ENCODE data around the gene GLIPR2. TPM values are rescaled to one million over a fixed set of nuclear protein-coding genes. Genes with fewer than 3 reads are reported as not detected.
"Not testable (repeated sequence)": the region's sequence is repeated elsewhere in the genome, so short reads cannot be mapped to it uniquely, and the experiment has no call there.

The GLIPR2 gene
- total RNA-seq, 1 donor from 2014 or later: 33.5 TPM

GRCh38 chr9:36163049-36163785 lies 26.7 kb downstream of the GLIPR2 start:
- peak; percentile 79 for DNase-seq (ENCODE audit: low read depth)

GRCh38 chr9:36163786-36164170 lies 27.2 kb downstream of the GLIPR2 start:
- DNase-seq (ENCODE audit: low read depth): peak; percentile 74

- no peak for DNase-seq (ENCODE audit: low read depth)
Measured at GRCh38 chr9:36164372-36164771, 27.8 kb downstream of the GLIPR2 start.

GRCh38 chr9:36164989-36165388 lies 28.5 kb downstream of the GLIPR2 start:
- DNase-seq (ENCODE audit: low read depth): no peak

- no peak for DNase-seq (ENCODE audit: low read depth)
Measured at GRCh38 chr9:36165826-36166167, 29.3 kb downstream of the GLIPR2 start.

- DNase-seq (ENCODE audit: low read depth): peak; percentile 52
Measured at GRCh38 chr9:36166168-36166927, 29.8 kb downstream of the GLIPR2 start.

- DNase-seq (ENCODE audit: low read depth): no peak
Measured at GRCh38 chr9:36169166-36169565, 32.6 kb downstream of the GLIPR2 start, which contains the start of gene CCIN. Gene CCIN (plus strand): TSS chr9:36169388. CDS start chr9:36169503, 115 bp downstream.

GRCh38 chr9:36169708-36170107 lies 33.2 kb downstream of the GLIPR2 start:
- no peak for DNase-seq (ENCODE audit: low read depth)

- DNase-seq (ENCODE audit: low read depth): no peak
Measured at GRCh38 chr9:36170531-36170930, 34.0 kb downstream of the GLIPR2 start.

- no peak for DNase-seq (ENCODE audit: low read depth)
Measured at GRCh38 chr9:36173861-36174260, 37.3 kb downstream of the GLIPR2 start.

GRCh38 chr9:36174271-36174670 lies 37.7 kb downstream of the GLIPR2 start:
- no peak for DNase-seq (ENCODE audit: low read depth)

GRCh38 chr9:36174731-36175130 lies 38.2 kb downstream of the GLIPR2 start:
- DNase-seq (ENCODE audit: low read depth): no peak

- DNase-seq (ENCODE audit: low read depth): not testable (repeated sequence)
Measured at GRCh38 chr9:36175209-36175608, 38.7 kb downstream of the GLIPR2 start.

- not testable (repeated sequence) for DNase-seq (ENCODE audit: low read depth)
Measured at GRCh38 chr9:36176496-36176895, 40.0 kb downstream of the GLIPR2 start.

GRCh38 chr9:36177571-36177970 lies 41.0 kb downstream of the GLIPR2 start:
- DNase-seq (ENCODE audit: low read depth): no peak

GRCh38 chr9:36180243-36180642 lies 43.7 kb downstream of the GLIPR2 start:
- DNase-seq (ENCODE audit: low read depth): not testable (repeated sequence)

GRCh38 chr9:36187414-36187813 lies 50.9 kb downstream of the GLIPR2 start:
- DNase-seq (ENCODE audit: low read depth): peak; percentile 85

- DNase-seq (ENCODE audit: low read depth): no peak
Measured at GRCh38 chr9:36188212-36188611, 51.7 kb downstream of the GLIPR2 start.

- no peak for DNase-seq (ENCODE audit: low read depth)
Measured at GRCh38 chr9:36189976-36190375, 53.4 kb downstream of the GLIPR2 start.

GRCh38 chr9:36190388-36191289 lies 54.1 kb downstream of the GLIPR2 start, which contains the start of gene CLTA:
Gene CLTA (plus strand): TSS chr9:36190921. CDS start chr9:36191057, 136 bp downstream.
- peak; percentile 98 for DNase-seq (ENCODE audit: low read depth)

GRCh38 chr9:36191290-36191645 lies 54.7 kb downstream of the GLIPR2 start:
- DNase-seq (ENCODE audit: low read depth): no peak

- DNase-seq (ENCODE audit: low read depth): no peak
Measured at GRCh38 chr9:36191686-36192085, 55.2 kb downstream of the GLIPR2 start.
